A549 (cell line): ENCODE data around the gene CEP112. TPM values are rescaled to one million over a fixed set of nuclear protein-coding genes. Genes with fewer than 3 reads are reported as not detected.

Source experiments
- ATAC-seq, 2 experiments: fragments of 200-7000 bp in 1 of 2; fragments of >200 bp in 1 of 2; cut with Nextera tagmentation in 1 of 2; cut with Tn5 transposase in 1 of 2; 3 replicates each; pipeline versions ENCODE4 v1.8.0 to v1.9.1; 2018 to 2020; ENCODE audit warnings: mild to moderate bottlenecking in 1 of 2, moderate library complexity in 1 of 2
- CTCF ChIA-PET: fragments of 300-600 bp; sonication (Branson Sonifier 250); formaldehyde crosslinking; extraction: SDS; loops from one replicate; lab custom pipeline; 2021; ENCODE audit warnings: antibody characterized with exemption, inconsistent platforms; lab: Yijun Ruan, JAX
- POLR2A ChIA-PET: fragments of 350-600 bp; formaldehyde crosslinking; extraction: SDS; loops from one replicate; lab custom pipeline; 2021; ENCODE audit warnings: antibody characterized with exemption, inconsistent platforms; lab: Yijun Ruan, JAX
- DNase-seq, 2 experiments: peaks; one replicate each; pipeline versions ENCODE4 v3.0.0 to v3.0.0-alpha.2; 2011 to 2016; ENCODE audit warnings: low read depth in 1 of 2, low spot score in 1 of 2
- FAIRE-seq: peaks from 2 replicates; lab custom pipeline; 2011; peaks lifted over from hg19 to GRCh38; lab: Jason Lieb, UNC
- H3K27ac ChIP-seq, 2 experiments: fragments of >200 bp; sonication (Bioruptor Twin); formaldehyde crosslinking; 3 replicates each; pipeline ENCODE4 v1.5.1; 2016 to 2017
- H3K4me1 ChIP-seq: fragments of >200 bp; sonication (Bioruptor Twin); formaldehyde crosslinking; 3 replicates; pipeline ENCODE4 v1.6.1; 2016
- H3K4me2 ChIP-seq: fragments of >200 bp; sonication (Bioruptor Twin); formaldehyde crosslinking; 3 replicates; pipeline ENCODE4 v1.6.1; 2016
- H3K4me3 ChIP-seq: fragments of >200 bp; sonication (Bioruptor Twin); formaldehyde crosslinking; 3 replicates; pipeline ENCODE4 v1.5.1; 2016
- H3K9me3 ChIP-seq: fragments of >200 bp; sonication (Bioruptor Twin); formaldehyde crosslinking; 3 replicates; pipeline ENCODE4 v1.6.1; 2016
- BHLHE40 ChIP-seq: IDR thresholded peaks from 2 replicates; pipeline ENCODE4 v1.6.1; 2012; ENCODE audit warnings: low read depth, low read length, inconsistent platforms
- CBX2 ChIP-seq: fragments of 200-600 bp; sonication (generic); IDR thresholded peaks from 2 replicates; pipeline ENCODE4 v1.6.1; 2016; ENCODE audit warnings: low read depth, mild to moderate bottlenecking, borderline replicate concordance
- CBX8 ChIP-seq: fragments of 200-600 bp; sonication (generic); IDR thresholded peaks from 2 replicates; pipeline ENCODE4 v1.6.1; 2016
- CEBPB ChIP-seq, 2 experiments: fragments of >200 bp in 1 of 2; sonication (Bioruptor Twin) in 1 of 2; formaldehyde crosslinking in 1 of 2; IDR thresholded peaks; 2 replicates each; pipeline ENCODE4 v1.6.1; 2012 to 2016
- EHMT2 ChIP-seq: fragments of 200-600 bp; sonication (generic); IDR thresholded peaks from 2 replicates; pipeline ENCODE4 v1.6.1; 2016; ENCODE audit warnings: antibody characterized with exemption, low read depth, mild to moderate bottlenecking, moderate library complexity
- EP300 ChIP-seq, 2 experiments: fragments of >200 bp; sonication (Bioruptor Twin); formaldehyde crosslinking; IDR thresholded peaks; 2 replicates in 1 of 2; 3 replicates in 1 of 2; pipeline ENCODE4 v1.6.1; 2016 to 2017
- FOSB ChIP-seq: fragments of 250-450 bp; sonication (Bioruptor Pico); IDR thresholded peaks from 2 replicates; pipeline ENCODE4 v1.5.0; 2020; ENCODE audit warnings: mild to moderate bottlenecking, moderate library complexity
- FOSL2 ChIP-seq, 2 experiments: fragments of 450-650 bp in 1 of 2; fragments of >200 bp in 1 of 2; sonication (Bioruptor Twin) in 1 of 2; formaldehyde crosslinking; IDR thresholded peaks; 2 replicates each; pipeline versions ENCODE4 v1.5.0 to v1.6.1; 2016 to 2020; ENCODE audit warnings: mild to moderate bottlenecking in 1 of 2, moderate library complexity in 1 of 2
- GATA3 ChIP-seq: IDR thresholded peaks from 2 replicates; pipeline ENCODE4 v1.6.1; 2012; ENCODE audit warnings: borderline replicate concordance
- HDAC2 ChIP-seq: fragments of 200-600 bp; sonication (generic); IDR thresholded peaks from 2 replicates; pipeline ENCODE4 v1.6.1; 2016
- JUN ChIP-seq, 2 experiments: fragments of >200 bp; sonication (Bioruptor Twin); formaldehyde crosslinking; IDR thresholded peaks; 2 replicates in 1 of 2; 3 replicates in 1 of 2; pipeline ENCODE4 v1.6.1; 2016 to 2017
- JUNB ChIP-seq: fragments of >200 bp; sonication (Bioruptor Twin); formaldehyde crosslinking; IDR thresholded peaks from 2 replicates; pipeline ENCODE4 v1.6.1; 2016
- KDM1A ChIP-seq: fragments of 200-600 bp; sonication (generic); IDR thresholded peaks from 2 replicates; pipeline ENCODE4 v1.6.1; 2016; ENCODE audit warnings: low read depth, mild to moderate bottlenecking
- MYC ChIP-seq: IDR thresholded peaks from 2 replicates; pipeline ENCODE4 v1.6.1; 2012; ENCODE audit warnings: mild to moderate bottlenecking, inconsistent platforms, low read length, improper control_type of control experiment, borderline replicate concordance
- NFE2L2 ChIP-seq: fragments of 150-350 bp; conservative IDR thresholded peaks from 2 replicates; pipeline ENCODE4 v1.6.1; 2014; ENCODE audit warnings: low read length
- RAD21 ChIP-seq, 2 experiments: fragments of >200 bp in 1 of 2; sonication (Bioruptor Twin) in 1 of 2; formaldehyde crosslinking in 1 of 2; IDR thresholded peaks in 1 of 2; conservative IDR thresholded peaks in 1 of 2; 2 replicates in 1 of 2; 3 replicates in 1 of 2; pipeline ENCODE4 v1.6.1; 2012 to 2018; ENCODE audit warnings: inconsistent platforms in 1 of 2
- SREBF2 ChIP-seq: fragments of 450-650 bp; IDR thresholded peaks from 2 replicates; pipeline ENCODE4 v1.6.1; 2014; ENCODE audit warnings: mild to moderate bottlenecking, moderate library complexity
- TFCP2L1 ChIP-seq: fragments of 250-450 bp; sonication (Bioruptor Pico); IDR thresholded peaks from 2 replicates; pipeline ENCODE4 v1.5.0; 2021; ENCODE audit warnings: mild to moderate bottlenecking
- ZC3H11A ChIP-seq: fragments of 450-650 bp; IDR thresholded peaks from 2 replicates; pipeline ENCODE4 v1.6.1; 2014; ENCODE audit warnings: antibody characterized with exemption, mild to moderate bottlenecking
- ZFP36 ChIP-seq: fragments of 450-650 bp; IDR thresholded peaks from 2 replicates; pipeline ENCODE4 v1.6.1; 2014; ENCODE audit warnings: borderline replicate concordance; ENCODE audit not compliant: partially characterized antibody
- WGBS: methylation state at CpG from one replicate; pipeline ENCODE4 v1.1.6; 2017; ENCODE audit errors: missing lambda C conversion rate; 5-methylcytosine and 5-hydroxymethylcytosine counted together
- polyA plus RNA-seq, 4 experiments: library from polyadenylated mRNA; depleted of rRNA in 3 of 4; stranded (reverse); fragments of >200 nt; fragmentation: RNase III in 1 of 4; extraction: RNeasy Plus Mini Kit Qiagen cat#74134 plus additional on column Dnase treatment in 1 of 4; gene quantifications; 2 replicates in 3 of 4; 3 replicates in 1 of 4; pipeline ENCODE4 v1.2.3, GENCODE V29; 2011 to 2017
- TF ChIP-seq, protein P1 (sequence below): IDR thresholded peaks from 2 replicates; pipeline ENCODE4 v1.6.1; 2012; ENCODE audit warnings: low read depth, borderline replicate concordance
- TF ChIP-seq, protein P2 (sequence below): fragments of 150-350 bp; IDR thresholded peaks from 2 replicates; pipeline ENCODE4 v1.6.1; 2014; ENCODE audit warnings: low read depth, mild to moderate bottlenecking, low read length
- TF ChIP-seq, protein P3 (sequence below): IDR thresholded peaks from 2 replicates; pipeline ENCODE4 v1.6.1; 2012
- TF ChIP-seq, protein P4 (sequence below): fragments of >200 bp; sonication (Bioruptor Twin); formaldehyde crosslinking; IDR thresholded peaks from 3 replicates; pipeline ENCODE4 v1.5.1; 2016

Gene CEP112
- polyA plus RNA-seq, 2 of the 4 experiments (the other 2 are of a cell fraction), result 9.6 to 15.2 TPM

DNA sequence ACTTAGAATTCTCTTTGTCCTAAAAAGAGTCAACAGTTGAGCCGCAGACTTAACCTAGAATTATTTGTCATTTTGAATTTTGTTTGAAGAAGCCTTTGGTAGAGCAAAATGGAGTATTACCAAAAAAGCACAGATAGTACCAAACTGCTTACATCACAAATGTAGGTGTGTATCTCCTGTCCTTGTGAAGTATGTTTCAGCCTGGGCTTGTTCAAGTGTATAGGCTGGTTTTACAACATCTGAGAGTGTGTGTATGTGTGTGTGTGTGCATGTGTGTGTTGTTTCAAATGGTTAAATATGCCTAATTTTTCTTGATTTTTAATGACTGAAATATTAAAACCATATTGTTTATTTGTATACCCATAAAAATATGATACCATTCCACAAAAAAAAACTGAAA lies 441.8 kb downstream of the CEP112 start:
- ChIA-PET POLR2A (interaction anchor here (0.6 to 1.1 kb wide), 2 partner anchors 34 to 459 kb away, joined by 3 to 4 read pairs; no protein-coding TSS in a partner anchor), CTCF (no interaction called here)
- peak overlapping the region; percentile 57 for H3K4me2 ChIP-seq
- H3K4me3 ChIP-seq, result no peak overlapping the region
- TF ChIP-seq, protein P1, sequence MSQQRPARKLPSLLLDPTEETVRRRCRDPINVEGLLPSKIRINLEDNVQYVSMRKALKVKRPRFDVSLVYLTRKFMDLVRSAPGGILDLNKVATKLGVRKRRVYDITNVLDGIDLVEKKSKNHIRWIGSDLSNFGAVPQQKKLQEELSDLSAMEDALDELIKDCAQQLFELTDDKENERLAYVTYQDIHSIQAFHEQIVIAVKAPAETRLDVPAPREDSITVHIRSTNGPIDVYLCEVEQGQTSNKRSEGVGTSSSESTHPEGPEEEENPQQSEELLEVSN, result no peak
- TF ChIP-seq ZFP36, result no peak
- TF ChIP-seq FOSL2 (IDR thresholded peaks at IDR 0.05), result no peak
- TF ChIP-seq FOSL2 (CRISPR knock-in tag; IDR thresholded peaks at IDR 0.05), result no peak
- TF ChIP-seq CBX8, result no peak
- TF ChIP-seq, protein P2, sequence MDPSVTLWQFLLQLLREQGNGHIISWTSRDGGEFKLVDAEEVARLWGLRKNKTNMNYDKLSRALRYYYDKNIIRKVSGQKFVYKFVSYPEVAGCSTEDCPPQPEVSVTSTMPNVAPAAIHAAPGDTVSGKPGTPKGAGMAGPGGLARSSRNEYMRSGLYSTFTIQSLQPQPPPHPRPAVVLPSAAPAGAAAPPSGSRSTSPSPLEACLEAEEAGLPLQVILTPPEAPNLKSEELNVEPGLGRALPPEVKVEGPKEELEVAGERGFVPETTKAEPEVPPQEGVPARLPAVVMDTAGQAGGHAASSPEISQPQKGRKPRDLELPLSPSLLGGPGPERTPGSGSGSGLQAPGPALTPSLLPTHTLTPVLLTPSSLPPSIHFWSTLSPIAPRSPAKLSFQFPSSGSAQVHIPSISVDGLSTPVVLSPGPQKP, result no peak
- no peak for TF ChIP-seq SREBF2
- TF ChIP-seq MYC, result no peak
- TF ChIP-seq EHMT2, result no peak
- TF ChIP-seq JUNB, result no peak
- TF ChIP-seq BHLHE40, result no peak
- TF ChIP-seq ZC3H11A, result no peak
- TF ChIP-seq EP300 (IDR thresholded peaks at IDR 0.05), result no peak
- TF ChIP-seq FOSB, result no peak
- TF ChIP-seq NFE2L2, result no peak
- TF ChIP-seq CBX2, result no peak
- TF ChIP-seq, protein P3, sequence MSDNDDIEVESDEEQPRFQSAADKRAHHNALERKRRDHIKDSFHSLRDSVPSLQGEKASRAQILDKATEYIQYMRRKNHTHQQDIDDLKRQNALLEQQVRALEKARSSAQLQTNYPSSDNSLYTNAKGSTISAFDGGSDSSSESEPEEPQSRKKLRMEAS, result no peak
- TF ChIP-seq, protein P4, sequence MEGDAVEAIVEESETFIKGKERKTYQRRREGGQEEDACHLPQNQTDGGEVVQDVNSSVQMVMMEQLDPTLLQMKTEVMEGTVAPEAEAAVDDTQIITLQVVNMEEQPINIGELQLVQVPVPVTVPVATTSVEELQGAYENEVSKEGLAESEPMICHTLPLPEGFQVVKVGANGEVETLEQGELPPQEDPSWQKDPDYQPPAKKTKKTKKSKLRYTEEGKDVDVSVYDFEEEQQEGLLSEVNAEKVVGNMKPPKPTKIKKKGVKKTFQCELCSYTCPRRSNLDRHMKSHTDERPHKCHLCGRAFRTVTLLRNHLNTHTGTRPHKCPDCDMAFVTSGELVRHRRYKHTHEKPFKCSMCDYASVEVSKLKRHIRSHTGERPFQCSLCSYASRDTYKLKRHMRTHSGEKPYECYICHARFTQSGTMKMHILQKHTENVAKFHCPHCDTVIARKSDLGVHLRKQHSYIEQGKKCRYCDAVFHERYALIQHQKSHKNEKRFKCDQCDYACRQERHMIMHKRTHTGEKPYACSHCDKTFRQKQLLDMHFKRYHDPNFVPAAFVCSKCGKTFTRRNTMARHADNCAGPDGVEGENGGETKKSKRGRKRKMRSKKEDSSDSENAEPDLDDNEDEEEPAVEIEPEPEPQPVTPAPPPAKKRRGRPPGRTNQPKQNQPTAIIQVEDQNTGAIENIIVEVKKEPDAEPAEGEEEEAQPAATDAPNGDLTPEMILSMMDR, result no peak
- no peak for TF ChIP-seq HDAC2
- no peak for TF ChIP-seq RAD21 (conservative IDR thresholded peaks at IDR 0.05 in 1 of 2, IDR thresholded peaks at IDR 0.05 in 1 of 2)
- H3K9me3 ChIP-seq, result no peaks in the 10 kb centered on the region
- FAIRE-seq, result no peak
- H3K4me1 ChIP-seq, result peaks cover 22% of the 10 kb centered on the region
- WGBS, result 93% methylated on average over 1 of the region's 1 CpG
- DNase-seq, result no peak
- peak overlapping the region; percentile 12 to 70; a peak in 4 of 6 replicates for H3K27ac ChIP-seq
- peak; percentile 50 to 55; a peak in 3 of 6 replicates for ATAC-seq

DNA sequence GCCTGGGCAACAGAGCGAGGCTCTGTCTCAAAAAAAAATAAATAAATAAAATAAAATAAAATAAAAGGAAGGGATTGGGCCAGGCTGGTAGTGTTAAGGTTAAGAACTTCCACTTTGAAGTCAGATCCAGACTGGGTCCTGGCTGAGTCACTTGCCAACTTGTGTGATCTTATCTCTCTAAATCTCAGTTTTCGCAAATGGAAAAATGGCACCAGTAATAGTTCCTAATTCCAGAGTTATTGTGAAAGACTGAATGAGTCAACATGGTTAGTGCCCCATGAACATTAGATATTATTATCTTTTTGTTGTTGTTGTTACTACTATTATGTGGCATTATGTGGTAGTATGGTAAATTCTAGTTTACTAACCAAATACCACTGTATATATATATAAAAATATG lies 442.5 kb downstream of the CEP112 start:
- TF ChIP-seq JUNB (peak; percentile 72; the same call in 1 of the 2 replicates), FOSL2 (IDR thresholded peaks at IDR 0.05) (peak; percentile 51; the same call in 1 of the 2 replicates), FOSL2 (CRISPR knock-in tag; IDR thresholded peaks at IDR 0.05) (no peak), KDM1A (no peak), EP300 (IDR thresholded peaks at IDR 0.05) (peak in 1 of 2 experiments; percentile 48; a peak in 1 of 5 replicates), GATA3 (peak; percentile 72), TFCP2L1 (CRISPR knock-in tag) (no peak), ZC3H11A (no peak), JUN (IDR thresholded peaks at IDR 0.05) (0 out of 5 replicates have a peak, but pooled peaks of 1 of the 2 experiments have one; percentile 33), FOSB (no peak), CEBPB (IDR thresholded peaks at IDR 0.05) (peak; percentile 55 to 65; a peak in 3 of 4 replicates), MYC (no peak)
- ATAC-seq, result no peak
- Histone ChIP-seq H3K4me2 (no peak overlapping the region; the same call in 2 of the 3 replicates), H3K4me1 (peaks cover 22% of the 10 kb centered on the region), H3K9me3 (no peaks in the 10 kb centered on the region), H3K27ac (no peak overlapping the region; a peak in 1 of 6 replicates), H3K4me3 (no peak overlapping the region)
- FAIRE-seq, result no peak
- 88% methylated on average over 2 of the region's 2 CpGs for WGBS
- ChIA-PET CTCF (no interaction called here), POLR2A (no interaction called here)
- DNase-seq, result peak in 1 of 2 experiments; percentile 55
